ENCODE measurements around the gene SEMA3G.

GRCh38 chr3:52458031-52458760 lies 13.3 kb upstream of the SEMA3G start:
- TF ChIP-seq YY1 (IDR thresholded peaks at IDR 0.05; ENCODE audit: insufficient read depth, insufficient read length) (no peak), SUZ12 (IDR thresholded peaks at IDR 0.05; ENCODE audit: extremely low read depth, insufficient read depth, insufficient read length) (no peak), ZNF274 (IDR thresholded peaks at IDR 0.05; ENCODE audit: low read depth, low read length) (no peak)
